Panc1 (cell line): ENCODE data around the gene ENOX1.

Experiments
- POLR2AphosphoS5 ChIP-seq: IDR thresholded peaks from 2 replicates; pipeline ENCODE4 v1.6.1; 2012; ENCODE audit warnings: mild to moderate bottlenecking, low read depth, low read length, moderate library complexity
- SIN3A ChIP-seq: IDR thresholded peaks from 2 replicates; pipeline ENCODE4 v1.6.1; 2012; ENCODE audit warnings: low read depth, mild to moderate bottlenecking, low read length, moderate library complexity, borderline replicate concordance; ENCODE audit not compliant: insufficient read depth
- TCF7L2 ChIP-seq: IDR thresholded peaks from 2 replicates; pipeline ENCODE4 v1.6.1; 2011; ENCODE audit warnings: mild to moderate bottlenecking, low read depth, low read length, inconsistent platforms
- TF ChIP-seq, protein P1 (sequence below): fragments of 450-650 bp; IDR thresholded peaks from 2 replicates; pipeline ENCODE4 v1.5.1; 2017; ENCODE audit warnings: mild to moderate bottlenecking
- TF ChIP-seq, protein P2 (sequence below), 2 experiments: IDR thresholded peaks; 2 replicates each; pipeline ENCODE4 v1.6.1; 2011 to 2012; ENCODE audit warnings: low read depth in 2 of 2, control low read depth in 1 of 2, low read length in 1 of 2, mild to moderate bottlenecking in 1 of 2, moderate library complexity in 1 of 2; ENCODE audit not compliant: insufficient read depth in 1 of 2

DNA sequence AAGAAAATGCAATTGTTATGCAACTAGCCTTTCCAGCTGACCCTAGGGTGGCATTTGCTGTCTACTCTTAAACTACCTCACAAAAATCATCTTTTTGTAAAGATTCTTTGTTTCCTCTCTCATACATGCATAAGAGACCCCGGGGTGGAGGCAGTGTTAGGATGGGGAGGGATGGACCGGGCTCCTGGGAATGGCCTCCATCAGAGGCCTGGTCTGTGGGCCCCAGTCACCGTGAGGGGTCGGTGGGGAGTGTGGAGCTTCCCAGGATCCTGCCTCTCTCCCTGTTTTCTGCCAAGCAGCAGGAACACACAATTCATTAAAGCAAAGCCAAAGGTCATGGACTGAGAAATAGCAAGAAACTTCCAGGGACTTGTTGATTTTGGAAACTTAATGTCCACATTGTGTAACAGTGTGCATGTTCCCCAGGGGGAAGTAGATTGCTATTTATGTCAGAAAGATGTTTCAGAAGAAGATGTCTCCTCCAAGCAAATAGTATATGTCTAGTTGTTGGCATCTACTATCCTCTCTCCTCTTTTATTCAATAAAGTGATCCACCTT lies 241.4 kb downstream of the ENOX1 start:
- no peak for TF ChIP-seq POLR2AphosphoS5
- TF ChIP-seq, protein P1, sequence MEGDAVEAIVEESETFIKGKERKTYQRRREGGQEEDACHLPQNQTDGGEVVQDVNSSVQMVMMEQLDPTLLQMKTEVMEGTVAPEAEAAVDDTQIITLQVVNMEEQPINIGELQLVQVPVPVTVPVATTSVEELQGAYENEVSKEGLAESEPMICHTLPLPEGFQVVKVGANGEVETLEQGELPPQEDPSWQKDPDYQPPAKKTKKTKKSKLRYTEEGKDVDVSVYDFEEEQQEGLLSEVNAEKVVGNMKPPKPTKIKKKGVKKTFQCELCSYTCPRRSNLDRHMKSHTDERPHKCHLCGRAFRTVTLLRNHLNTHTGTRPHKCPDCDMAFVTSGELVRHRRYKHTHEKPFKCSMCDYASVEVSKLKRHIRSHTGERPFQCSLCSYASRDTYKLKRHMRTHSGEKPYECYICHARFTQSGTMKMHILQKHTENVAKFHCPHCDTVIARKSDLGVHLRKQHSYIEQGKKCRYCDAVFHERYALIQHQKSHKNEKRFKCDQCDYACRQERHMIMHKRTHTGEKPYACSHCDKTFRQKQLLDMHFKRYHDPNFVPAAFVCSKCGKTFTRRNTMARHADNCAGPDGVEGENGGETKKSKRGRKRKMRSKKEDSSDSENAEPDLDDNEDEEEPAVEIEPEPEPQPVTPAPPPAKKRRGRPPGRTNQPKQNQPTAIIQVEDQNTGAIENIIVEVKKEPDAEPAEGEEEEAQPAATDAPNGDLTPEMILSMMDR = no peak
- TF ChIP-seq, protein P2, sequence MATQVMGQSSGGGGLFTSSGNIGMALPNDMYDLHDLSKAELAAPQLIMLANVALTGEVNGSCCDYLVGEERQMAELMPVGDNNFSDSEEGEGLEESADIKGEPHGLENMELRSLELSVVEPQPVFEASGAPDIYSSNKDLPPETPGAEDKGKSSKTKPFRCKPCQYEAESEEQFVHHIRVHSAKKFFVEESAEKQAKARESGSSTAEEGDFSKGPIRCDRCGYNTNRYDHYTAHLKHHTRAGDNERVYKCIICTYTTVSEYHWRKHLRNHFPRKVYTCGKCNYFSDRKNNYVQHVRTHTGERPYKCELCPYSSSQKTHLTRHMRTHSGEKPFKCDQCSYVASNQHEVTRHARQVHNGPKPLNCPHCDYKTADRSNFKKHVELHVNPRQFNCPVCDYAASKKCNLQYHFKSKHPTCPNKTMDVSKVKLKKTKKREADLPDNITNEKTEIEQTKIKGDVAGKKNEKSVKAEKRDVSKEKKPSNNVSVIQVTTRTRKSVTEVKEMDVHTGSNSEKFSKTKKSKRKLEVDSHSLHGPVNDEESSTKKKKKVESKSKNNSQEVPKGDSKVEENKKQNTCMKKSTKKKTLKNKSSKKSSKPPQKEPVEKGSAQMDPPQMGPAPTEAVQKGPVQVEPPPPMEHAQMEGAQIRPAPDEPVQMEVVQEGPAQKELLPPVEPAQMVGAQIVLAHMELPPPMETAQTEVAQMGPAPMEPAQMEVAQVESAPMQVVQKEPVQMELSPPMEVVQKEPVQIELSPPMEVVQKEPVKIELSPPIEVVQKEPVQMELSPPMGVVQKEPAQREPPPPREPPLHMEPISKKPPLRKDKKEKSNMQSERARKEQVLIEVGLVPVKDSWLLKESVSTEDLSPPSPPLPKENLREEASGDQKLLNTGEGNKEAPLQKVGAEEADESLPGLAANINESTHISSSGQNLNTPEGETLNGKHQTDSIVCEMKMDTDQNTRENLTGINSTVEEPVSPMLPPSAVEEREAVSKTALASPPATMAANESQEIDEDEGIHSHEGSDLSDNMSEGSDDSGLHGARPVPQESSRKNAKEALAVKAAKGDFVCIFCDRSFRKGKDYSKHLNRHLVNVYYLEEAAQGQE (IDR thresholded peaks at IDR 0.05; ENCODE audit: insufficient read depth in 1 of 2, low read depth in 2 of 2, low read length in 1 of 2) = no peak
- TF ChIP-seq TCF7L2 = no peak
- no peak for TF ChIP-seq SIN3A
